GM18519 (cell line): ENCODE results near the gene PI4K2A.
A peak's percentile ranks its signal among the peaks of the same experiment; 100 is the strongest.

Experiments used
- ATAC-seq: cut with Tn5 transposase; IDR thresholded peaks from one replicate; pipeline ENCODE4 v1.9.1; 2021; ENCODE audit warnings: mild to moderate bottlenecking, moderate library complexity; ENCODE audit not compliant: unreplicated experiment, low FRiP score

The PI4K2A gene

DNA sequence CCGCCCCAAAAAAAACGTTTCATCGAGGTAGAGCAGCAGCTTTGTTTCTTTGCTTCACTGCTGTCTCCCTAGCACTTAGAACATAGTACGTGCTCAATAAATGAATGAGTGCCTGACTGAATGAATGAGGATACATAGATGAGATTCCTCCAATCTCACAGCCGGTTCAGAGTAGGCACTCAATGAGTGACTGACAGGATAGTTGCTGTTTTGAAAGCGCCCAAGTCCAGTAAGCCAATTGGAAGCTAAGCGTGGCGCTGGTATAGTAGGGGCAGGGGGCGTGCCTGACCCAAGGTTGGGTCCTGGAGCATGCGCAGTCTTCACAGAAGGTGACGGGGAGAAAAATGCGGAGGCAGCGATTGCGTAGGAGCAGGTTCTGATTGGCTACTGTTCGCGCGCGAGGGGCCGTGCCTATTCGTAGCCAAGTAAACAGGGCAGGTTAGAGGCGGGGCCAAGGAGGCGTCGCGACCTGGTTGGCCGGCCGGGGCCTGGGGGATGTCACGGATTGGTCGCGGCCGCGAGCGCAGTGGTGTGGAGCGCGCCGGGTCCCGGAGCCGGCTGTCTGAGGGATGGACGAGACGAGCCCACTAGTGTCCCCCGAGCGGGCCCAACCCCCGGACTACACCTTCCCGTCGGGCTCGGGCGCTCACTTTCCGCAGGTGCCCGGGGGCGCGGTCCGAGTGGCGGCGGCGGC lies at the start of gene PI4K2A:
Gene PI4K2A, plus strand, starts transcription at position 498 of the 694 bp plus-strand sequence. Its CDS starts 72 bp downstream, at position 570.
- ATAC-seq: peak; percentile 91

DNA sequence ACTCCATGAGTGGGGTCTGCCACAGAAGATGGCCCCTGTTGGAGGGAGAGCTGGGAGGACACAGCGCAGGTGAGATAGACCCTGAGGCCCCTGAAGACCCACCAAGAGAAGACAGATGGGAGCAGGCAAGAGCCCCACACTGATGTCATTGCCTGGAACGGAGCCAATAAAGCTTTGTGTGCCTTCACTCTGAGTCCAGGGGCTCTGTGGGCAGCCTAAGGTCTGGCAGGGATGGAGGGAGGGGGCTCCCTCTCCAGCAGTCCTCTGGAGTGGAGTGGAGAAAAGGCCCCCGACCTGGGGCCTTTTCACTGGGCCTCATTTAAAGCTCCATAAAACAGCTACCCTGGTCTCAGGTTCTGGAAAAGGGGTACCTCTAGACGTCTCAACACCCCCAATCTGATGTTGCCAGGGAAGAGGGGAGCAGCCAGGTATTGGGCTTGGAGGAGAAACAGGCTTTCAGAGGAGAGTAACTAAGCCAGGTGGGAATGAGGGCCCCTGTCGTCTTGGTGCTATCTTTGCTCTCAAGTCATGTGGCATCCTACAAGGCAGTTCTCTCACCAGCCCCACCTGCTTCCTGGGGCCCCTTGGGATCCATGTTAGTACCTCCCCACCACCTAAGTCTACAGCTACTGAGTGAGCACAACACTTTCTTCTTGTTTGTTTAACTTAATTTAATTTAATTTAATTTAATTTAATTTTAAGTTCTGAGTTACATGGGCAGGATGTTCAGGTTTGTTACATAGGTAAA lies 49.5 kb upstream of the PI4K2A start:
- ATAC-seq: no peak

DNA sequence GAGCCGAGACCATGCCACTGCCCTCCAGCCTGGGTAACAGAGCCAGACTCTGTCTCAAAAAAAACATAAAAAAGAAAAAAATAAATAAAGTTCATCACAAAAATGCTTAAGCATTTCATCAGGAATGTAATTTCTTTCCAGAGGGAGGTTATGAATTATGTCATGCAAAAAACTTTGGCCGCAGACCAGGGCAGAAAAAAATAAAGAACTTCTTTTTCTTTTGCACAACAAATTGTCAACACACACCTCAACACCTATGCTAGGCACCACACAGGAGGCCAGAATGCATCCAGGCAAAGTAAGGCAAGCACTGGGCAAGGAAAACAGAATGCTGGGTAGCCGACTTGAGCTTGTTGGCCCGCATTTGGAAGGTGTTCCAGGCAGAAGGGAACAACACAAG lies 47.0 kb upstream of the PI4K2A start:
- ATAC-seq: no peak

DNA sequence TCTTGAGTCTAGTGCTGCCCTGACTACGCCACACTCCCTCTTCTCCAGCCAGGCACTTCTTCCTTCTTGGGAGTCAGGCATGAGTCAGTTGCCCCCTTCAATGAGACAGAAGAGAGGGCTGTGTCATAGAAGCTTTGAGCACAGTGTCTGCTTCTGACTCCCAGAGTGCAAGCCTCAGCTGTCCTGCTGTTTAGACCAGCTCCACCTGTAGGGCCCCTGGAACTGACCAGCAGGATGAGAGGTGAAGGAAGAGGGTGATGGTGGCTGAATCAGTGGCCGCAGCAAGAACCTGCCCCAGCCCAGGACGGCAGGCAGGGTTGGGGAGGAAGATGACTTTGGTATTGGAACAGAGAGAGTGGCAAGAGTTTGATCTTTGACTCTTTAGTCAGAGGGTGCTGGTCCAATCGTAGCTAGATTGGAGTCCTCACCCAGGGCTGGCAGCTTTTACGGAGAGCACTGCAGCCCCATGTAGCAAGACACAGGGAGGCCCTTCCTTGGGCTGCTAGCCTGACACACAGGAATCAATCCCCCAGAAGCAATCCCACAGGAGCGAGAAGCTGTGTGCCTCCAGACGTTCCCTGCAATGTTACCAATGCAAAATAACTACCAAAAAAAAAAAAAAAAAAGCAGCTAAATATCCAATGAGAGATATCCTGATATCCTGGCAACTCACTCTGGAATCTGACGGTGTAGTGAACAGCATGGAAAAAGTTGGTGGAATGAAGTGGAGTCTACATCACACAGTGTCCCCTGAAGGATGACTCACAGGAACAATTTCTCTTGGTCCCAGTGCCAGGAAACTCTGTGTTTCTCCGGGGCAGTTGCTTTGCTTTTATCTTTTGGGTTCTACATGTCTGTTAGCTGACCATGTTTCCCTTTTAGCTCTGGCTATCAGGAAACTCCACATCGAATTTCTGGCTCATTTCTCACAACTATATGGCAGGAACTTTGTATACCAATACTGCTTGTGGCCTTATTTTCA lies 44.1 kb upstream of the PI4K2A start:
- no peak for ATAC-seq

DNA sequence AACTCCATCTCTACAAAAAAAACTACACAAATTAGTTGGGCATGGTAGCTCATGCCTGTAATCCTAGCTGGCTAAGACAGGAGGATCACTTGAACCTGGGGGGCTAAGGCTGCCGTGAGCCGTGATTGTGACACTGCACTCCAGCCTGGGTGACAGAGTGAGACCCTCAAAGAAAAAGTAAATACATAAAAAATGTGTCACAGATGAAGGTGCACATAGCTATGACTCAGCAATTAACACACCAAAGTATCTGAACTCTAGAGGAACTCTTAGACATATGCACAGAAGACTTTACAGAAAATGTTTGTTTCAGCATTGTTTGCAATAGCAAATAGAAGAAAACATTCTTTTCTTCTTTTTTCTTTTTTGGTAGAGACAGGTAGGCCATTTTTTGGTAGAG lies 42.7 kb upstream of the PI4K2A start:
- ATAC-seq: no peak

DNA sequence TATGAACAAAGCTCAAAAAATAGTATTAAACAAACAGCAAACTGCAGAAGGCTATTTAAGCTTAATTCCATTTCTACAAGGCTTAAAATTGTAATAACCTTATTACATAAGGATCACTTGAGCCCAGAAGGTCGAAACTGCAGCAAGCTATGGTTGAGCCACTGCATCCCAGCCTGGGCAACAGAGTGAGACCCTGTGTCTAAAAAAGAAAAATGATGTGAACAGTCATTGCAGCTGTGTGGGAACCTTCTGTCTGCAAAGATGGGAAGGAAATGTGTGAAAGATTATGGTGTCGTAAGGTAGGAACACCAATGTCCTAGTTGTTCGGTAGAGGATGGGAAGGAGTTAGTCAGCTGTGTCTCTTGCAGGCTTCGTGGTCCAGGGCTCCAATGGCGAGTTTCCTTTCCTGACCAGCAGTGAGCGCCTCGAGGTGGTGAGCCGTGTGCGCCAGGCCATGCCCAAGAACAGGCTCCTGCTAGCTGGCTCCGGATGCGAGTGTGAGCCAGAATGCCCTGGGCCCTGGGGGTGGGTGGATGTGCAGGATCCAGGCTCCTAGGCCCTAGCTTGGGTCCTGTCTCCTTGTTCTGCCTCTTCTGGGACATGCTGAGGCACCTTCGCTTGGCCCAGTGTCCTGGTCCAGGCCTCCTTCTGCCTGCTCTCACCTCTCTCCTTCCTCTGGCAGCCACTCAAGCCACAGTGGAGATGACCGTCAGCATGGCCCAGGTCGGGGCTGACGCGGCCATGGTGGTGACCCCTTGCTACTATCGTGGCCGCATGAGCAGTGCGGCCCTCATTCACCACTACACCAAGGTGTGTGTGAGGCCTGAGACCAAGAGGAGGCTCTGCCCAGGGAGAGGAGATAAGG lies 41.8 kb upstream of the PI4K2A start:
- no peak for ATAC-seq

DNA sequence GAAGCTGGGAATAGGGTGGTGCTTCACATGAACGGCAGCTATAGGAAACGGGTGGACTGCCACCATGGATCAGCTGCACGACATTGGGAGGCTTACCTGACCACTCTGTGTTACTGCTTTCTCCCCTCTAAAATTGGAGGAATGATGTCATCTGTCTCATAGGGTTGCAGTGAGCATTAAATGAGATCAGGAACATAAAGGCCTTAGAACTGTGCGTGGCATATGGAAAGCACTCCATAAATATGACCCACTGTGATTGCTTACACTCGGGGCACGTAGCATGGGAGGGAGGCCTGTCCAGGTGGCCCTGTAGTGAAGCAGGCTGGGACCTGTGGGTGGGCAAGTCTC lies 41.2 kb upstream of the PI4K2A start:
- no peak for ATAC-seq

DNA sequence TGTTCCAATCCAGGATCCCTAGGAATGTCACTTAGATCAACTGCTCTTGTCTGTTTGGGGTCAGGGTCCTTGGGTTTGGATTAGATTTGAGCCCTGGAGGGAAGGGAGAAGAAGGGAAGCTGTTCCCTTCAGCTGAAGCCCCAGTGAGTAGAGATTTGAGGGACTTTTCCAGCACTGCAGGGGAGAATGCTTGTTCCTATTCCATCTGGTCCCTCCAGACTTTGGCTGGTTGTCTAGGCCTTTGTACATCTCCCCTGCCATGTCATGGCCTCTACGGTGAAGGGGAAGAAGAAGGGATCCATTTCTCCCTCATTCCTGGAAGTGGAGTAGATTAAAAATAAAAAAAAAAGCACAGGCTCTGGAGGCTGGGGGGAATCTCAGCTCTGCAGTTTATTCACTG lies 39.9 kb upstream of the PI4K2A start:
- ATAC-seq: no peak

DNA sequence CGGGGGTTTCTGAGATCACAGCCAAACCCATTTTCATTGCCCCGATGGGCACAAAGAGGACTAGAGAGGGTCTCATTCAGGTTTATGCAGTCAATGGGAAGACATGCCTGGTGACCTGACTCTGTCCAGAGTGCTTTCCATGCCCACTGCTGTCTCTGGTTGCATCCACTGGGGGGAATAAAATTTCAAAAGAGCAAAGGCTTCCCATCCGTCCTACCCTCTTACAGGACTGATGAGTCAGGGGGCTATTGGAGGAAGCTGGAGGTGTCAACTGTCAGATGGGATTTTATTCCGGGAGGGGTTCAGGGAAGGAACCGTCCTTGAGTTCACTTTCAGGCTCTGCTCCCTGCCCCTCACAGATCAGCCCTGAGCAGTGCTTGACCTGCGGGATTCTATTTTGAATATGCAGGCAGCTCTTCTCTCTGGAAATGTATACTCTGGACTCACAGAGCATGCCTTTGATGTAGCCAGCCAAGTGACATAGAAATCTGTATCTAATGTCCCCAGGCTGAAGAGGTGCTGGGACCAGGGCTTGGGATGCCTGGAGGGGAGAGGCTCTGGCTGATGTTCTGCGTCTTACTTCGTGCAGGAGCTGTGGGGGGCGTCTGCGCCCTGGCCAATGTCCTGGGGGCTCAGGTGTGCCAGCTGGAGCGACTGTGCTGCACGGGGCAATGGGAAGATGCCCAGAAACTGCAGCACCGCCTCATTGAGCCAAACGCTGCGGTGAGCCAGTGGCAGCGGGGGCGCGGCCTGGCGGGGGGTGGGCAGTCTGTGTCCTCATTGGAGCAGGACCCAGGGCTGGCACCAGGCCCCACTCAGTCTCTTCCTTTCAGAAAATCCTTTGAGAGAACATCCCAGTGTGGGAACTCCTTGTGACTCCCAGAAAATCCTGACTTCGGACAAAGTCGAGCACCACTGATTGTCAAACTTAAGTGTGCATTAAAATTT lies 38.9 kb upstream of the PI4K2A start:
- no peak for ATAC-seq

DNA sequence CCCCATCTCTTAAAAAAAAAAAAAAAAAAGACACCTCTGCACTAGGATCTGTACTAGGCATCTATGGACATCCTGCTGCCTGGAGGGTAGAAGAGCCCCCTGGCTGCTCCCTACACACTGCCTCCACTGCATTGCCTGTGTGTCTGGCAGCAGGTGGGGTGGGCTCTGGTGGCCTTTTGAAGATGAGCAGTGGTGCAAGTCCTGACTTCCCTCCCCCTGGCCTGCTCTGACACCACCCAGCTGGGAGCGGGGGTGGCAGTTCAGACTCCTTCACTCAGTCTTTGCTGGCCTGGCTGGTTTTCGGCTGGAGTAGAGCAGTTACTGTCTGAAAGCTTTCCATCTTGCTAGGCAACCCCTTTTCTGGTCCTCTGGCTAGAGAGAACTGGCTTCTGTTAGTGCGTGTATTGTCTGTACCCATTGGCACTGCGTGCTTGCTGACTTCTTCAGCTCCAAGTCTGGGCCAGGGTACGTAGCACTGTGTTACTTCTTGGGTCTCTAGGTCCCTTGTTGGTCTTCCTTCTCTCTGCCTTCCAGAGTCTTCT lies 33.3 kb upstream of the PI4K2A start:
- ATAC-seq: no peak

DNA sequence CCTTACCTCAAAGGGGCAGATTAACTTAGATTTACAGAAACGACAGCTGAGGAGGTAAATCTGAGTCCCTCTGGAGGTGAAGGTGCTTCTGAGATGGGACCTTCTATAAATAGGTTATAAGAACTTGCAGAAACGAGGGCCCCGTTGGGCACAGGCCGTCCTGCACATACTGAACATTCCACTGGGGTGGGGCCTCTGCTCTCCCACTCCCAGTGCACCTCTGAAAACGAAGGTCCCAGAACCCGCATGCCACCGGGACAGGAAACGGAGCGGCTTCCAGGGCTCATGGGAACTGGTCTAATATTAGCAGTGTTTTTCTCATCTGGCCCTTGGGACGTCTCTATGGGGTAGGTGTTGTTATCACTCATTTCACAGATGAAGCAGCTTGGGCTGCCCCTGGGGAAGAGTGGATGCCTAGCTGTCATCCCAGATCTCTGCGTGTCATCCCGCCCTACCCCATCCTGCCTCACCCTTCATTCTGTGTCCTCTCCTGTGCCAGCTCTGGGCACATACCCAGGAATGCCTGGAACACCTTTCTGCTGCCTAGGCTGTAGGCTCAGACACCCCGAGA lies 31.4 kb upstream of the PI4K2A start:
- ATAC-seq: no peak

DNA sequence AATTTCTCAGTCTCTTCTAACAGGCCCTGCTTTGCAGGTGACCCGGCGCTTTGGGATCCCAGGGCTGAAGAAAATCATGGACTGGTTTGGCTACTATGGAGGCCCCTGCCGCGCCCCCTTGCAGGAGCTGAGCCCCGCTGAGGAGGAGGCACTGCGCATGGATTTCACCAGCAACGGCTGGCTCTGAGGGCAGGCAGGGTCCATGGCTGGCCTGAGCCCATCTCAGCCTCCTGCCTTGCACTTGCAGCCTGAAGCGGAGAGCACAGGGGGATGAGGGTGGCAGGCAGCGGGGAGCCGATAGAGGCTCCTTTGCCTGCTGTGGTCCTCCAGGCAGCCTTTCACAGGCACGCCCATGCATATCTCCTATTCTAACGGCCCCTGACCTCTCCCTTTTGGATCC lies 29.0 kb upstream of the PI4K2A start:
- no peak for ATAC-seq

DNA sequence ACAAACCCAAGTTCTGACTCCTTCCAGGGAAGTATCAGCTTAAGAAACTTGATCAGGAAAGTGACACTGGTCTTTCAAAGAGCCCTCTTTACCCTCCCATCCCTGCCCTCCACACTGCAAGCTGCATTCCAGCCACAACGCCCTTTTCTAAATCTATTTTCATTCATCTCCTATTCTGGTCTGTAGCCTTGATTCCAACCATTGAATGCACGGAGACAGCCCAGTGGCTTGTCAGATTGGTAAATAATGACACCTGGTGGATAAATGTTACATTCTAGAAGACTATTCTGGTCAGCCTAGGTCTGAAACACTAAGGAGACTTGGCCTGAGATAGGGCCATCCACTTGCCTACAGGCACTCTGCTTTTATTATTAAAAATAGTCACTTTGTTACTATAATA lies 28.1 kb upstream of the PI4K2A start:
- ATAC-seq: no peak

DNA sequence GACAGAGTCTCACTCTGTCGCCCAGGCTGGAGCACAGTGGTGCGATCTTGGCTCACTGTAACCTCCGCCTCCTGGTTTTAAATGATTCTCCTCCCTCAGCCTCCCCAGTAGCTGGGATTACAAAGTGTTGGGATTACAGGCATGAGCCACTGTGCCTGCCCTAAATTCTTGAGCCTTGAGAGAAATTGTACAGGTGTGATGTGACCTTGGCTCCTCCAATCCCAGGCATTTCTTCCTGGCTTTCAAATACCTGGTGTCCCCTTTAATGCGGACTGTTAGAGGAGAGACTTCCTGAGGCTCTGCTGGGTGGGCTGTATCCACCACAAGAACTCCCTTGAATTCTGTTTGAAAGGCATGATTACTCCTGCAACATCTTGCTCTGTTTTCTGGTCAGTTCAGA lies 22.2 kb upstream of the PI4K2A start:
- ATAC-seq: no peak

DNA sequence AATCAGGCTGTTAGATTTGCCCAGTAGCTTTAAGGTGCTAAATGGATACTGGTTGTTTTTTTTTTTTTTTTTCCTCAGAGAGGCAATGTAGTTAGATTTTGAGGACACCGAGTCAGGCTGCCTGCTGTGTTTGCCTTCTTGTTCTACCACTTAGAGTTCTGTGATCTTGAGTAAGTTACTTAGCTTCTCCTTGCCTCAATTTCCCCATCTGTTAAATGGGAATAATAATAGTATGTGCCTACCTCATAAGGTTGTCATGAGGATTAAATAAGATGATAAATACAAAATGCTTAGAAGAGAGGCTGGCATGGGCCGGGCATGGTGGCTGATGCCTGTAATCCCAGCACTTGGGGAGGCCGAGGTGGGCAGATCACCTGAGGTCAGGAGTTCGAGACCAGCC lies 21.7 kb upstream of the PI4K2A start:
- ATAC-seq: no peak

DNA sequence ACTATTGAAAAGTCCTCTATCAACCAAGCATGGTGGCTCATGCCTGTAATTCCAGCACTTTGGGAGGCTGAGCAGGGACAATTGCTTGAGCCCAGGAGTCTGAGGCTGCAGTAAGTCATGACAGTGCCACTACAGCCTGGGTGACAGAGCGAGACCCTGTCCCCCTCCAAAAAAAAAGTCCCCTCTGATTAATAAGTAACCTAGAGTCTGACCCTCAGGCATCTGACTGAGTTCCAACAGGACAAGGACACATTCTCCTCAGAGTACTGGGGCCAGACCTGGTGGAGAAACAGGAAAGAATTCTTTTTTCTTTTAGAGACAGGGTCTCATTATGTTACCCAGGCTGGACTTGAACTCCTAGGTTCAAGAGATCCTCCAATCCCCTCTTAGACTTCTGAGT lies 17.2 kb upstream of the PI4K2A start:
- no peak for ATAC-seq

DNA sequence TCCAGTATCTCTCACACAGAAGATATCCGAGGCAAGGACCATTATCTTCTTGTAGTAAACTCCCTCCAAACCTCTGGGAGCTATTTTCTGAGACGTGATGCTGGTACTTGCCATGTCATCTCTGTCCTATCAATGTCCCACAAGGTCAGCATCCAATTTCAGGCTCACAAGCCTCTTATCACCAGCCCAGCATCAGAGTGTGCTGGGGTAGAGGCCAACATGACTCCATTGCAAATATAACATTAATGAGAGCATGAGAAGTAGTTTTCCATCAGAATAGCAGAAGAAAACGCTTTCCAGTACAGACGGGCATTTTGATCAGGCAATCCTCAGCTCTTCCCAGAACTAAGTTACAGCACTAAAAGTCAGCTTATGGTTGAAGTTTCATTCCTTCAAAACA lies 12.7 kb upstream of the PI4K2A start:
- no peak for ATAC-seq

DNA sequence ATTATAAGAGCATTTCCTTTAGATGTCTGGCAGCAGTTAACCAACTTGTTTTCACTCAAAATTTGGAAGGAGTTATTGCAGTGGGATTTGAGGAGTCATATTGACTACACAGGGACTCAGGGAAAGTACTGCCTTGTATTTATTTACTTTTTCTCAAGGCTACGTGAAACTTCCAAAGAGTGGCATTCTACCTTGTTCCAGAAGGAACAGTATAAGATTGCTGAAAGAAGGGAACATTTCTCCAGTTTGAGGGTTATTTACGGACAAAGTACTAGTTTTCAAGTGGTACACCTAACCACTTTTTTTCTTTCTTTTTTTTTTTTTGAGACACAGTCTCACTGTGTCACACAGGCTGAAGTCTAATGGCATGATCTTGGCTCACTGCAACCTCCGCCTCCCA lies 12.2 kb upstream of the PI4K2A start:
- no peak for ATAC-seq

DNA sequence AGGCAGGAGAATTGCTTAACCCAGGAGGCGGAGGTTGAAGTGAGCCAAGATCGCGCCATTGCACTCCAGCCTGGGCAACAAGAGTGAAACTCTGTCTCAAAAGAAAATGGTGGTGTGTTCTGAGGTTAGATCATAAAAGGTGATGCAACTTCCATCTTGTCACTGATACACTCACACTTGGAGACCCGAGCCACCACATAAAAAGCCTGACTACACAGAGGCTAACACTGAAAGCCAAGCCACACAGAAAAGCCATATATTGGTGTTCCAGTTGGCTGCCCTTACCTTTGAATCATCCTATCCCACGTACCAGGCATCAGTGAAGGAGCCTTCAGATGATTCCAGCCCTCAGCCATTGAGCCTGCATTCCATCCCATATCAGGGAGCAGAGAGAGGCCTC lies 11.2 kb upstream of the PI4K2A start:
- ATAC-seq: no peak
